NB4 (cell line): ENCODE measurements around the gene CDK13.

Source experiments
- CTCF ChIP-seq: IDR thresholded peaks from one replicate; pipeline ENCODE4 v1.5.1; 2012; ENCODE audit warnings: low read depth, low read length
- TF ChIP-seq, protein P1 (sequence below): IDR thresholded peaks from 2 replicates; pipeline ENCODE4 v1.6.1; 2011; ENCODE audit warnings: low read depth, low read length

DNA sequence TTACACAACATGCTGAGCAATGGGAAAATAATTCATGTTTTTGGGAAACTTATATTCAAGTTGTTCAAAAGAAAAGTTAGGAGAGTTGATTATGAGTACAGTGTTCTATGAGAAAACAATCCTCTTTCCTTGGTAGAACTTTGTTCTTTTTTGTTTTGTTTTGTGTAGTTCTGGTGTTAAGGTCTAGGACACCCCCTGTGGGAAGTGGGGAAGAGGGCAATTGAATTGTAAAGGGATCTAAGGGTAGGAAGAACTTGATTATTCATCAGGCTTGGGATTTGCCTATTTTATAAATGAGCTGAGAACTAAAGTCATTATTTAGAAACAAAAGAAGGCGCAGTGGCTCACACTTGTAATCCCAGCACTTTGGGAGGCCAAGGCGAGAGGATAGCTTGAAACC lies 25.9 kb upstream of the CDK13 start:
- no peak for TF ChIP-seq CTCF
- TF ChIP-seq, protein P1, sequence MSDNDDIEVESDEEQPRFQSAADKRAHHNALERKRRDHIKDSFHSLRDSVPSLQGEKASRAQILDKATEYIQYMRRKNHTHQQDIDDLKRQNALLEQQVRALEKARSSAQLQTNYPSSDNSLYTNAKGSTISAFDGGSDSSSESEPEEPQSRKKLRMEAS: no peak
